GM10248 (cell line): ENCODE data around the gene NEK1.
"Not testable (repeated sequence)": the region's sequence is repeated elsewhere in the genome, so short reads cannot be mapped to it uniquely, and the experiment has no call there.

Experiments
- CTCF ChIA-PET: fragments of 300-600 bp; sonication (Branson Sonifier 250); formaldehyde crosslinking; extraction: SDS; loops from one replicate; lab custom pipeline; 2021; ENCODE audit warnings: antibody characterized with exemption; lab: Yijun Ruan, JAX
- POLR2A ChIA-PET: fragments of 350-650 bp; sonication (Branson Sonifier 250); formaldehyde crosslinking; extraction: SDS; loops from one replicate; lab custom pipeline; 2020; ENCODE audit warnings: antibody characterized with exemption; lab: Yijun Ruan, JAX
- DNase-seq: peaks from one replicate; pipeline ENCODE4 v3.0.0; 2012; ENCODE audit errors: extremely low spot score
- CTCF ChIP-seq: IDR thresholded peaks from 2 replicates; pipeline ENCODE4 v1.5.1; 2012; ENCODE audit warnings: mild to moderate bottlenecking, low read depth; ENCODE audit errors: extremely low read depth, missing control alignments, control extremely low read depth

NEK1 gene

GRCh38 chr4:169630069-169630468 is 17.7 kb upstream of the NEK1 start:
- no peak for TF ChIP-seq CTCF
- POLR2A ChIA-PET = no interaction called here
- CTCF ChIA-PET = interaction anchor here (1.0 to 1.1 kb wide), 2 partner anchors 10 to 29 kb away, joined by 3 to 4 read pairs; no protein-coding TSS in a partner anchor

GRCh38 chr4:169628579-169628978 is 16.2 kb upstream of the NEK1 start:
- POLR2A ChIA-PET = no interaction called here
- DNase-seq = no peak
- TF ChIP-seq CTCF = no peak
- CTCF ChIA-PET = interaction anchor here (0.8 kb wide), 1 partner anchor 15 kb away, joined by 3 read pairs; no protein-coding TSS in a partner anchor

More at GRCh38 chr4:169630069-169630468, 17.7 kb upstream of the NEK1 start:
- DNase-seq = no peak

- POLR2A ChIA-PET = no interaction called here
- CTCF ChIA-PET = interaction anchor here (1.0 to 1.5 kb wide), 4 partner anchors 11 to 35 kb away, joined by 3 to 4 read pairs (median 4); no protein-coding TSS in a partner anchor
- DNase-seq = no peak
- TF ChIP-seq CTCF = no peak
Measured at GRCh38 chr4:169627307-169627706, 14.9 kb upstream of the NEK1 start.

- CTCF ChIA-PET = interaction anchor here (0.9 to 2.8 kb wide), 7 partner anchors 9 to 35 kb away, joined by 3 to 25 read pairs (median 4); partner anchors contain the start of gene NEK1
- TF ChIP-seq CTCF = no peak
- POLR2A ChIA-PET = no interaction called here
- DNase-seq = no peak
Measured at GRCh38 chr4:169626331-169627282, 14.2 kb upstream of the NEK1 start.

- TF ChIP-seq CTCF = no peak
- ChIA-PET CTCF (interaction anchor here (0.9 to 2.8 kb wide), 6 partner anchors 9 to 36 kb away, joined by 3 to 25 read pairs (median 4); partner anchors contain the start of gene NEK1), POLR2A (no interaction called here)
- no peak for DNase-seq
Measured at GRCh38 chr4:169625886-169626285, 13.5 kb upstream of the NEK1 start.

- DNase-seq, POLR2A ChIA-PET: not testable (repeated sequence)
- CTCF ChIA-PET = interaction anchor here (0.8 to 2.8 kb wide), 5 partner anchors 10 to 64 kb away, joined by 3 to 25 read pairs (median 4); partner anchors contain the start of gene NEK1
Measured at GRCh38 chr4:169624012-169624411, 11.6 kb upstream of the NEK1 start.
